GM21619 (cell line): ENCODE results near the gene ZNF460.

Source experiments
- ATAC-seq: cut with Tn5 transposase; IDR thresholded peaks from one replicate; pipeline ENCODE4 v1.9.1; 2021; ENCODE audit not compliant: unreplicated experiment

The ZNF460 gene

DNA sequence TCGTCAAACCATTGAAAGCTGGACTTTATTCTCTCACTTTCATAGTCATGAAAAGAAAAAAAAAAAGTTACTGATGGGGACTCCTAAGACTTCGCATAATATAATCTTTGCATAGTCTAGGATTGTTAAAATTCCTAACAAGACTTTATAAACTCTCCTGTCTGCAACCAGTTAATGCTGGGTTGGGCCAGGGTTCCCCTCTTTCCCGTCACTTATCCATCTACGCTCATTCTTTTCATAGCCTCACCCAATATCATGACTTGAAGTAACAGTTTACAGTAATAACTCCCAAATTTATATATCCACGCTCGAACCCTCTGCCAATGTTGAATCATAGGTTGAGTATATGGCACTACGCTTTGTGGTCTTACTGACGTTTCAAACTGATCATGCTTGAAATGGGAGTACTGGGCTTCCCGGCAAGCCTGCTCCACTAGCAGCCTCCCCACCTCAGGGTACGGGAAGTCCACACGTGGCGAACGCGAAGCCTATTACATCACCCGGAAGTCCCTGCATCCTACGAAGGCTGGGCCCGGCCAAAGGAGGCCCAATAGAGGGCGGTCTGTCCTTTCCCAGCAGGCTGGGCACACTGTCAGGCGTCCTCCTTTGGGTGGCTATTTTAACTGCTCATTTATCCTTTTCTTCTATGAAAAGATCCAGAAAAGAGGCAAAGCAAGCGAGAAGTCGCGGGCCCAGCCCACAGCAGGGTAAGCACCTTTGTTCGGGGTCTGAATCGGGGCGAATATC is 694 bp upstream of the ZNF460 start:
- ATAC-seq, result peak; percentile 67

GRCh38 chr19:57280962-57281400 is 696 bp downstream of the ZNF460 start:
- no peak for ATAC-seq

GRCh38 chr19:57282011-57282643 is 1.8 kb downstream of the ZNF460 start:
- no peak for ATAC-seq

- ATAC-seq, result no peak
Observed at GRCh38 chr19:57288373-57288772, 8.1 kb downstream of the ZNF460 start.

GRCh38 chr19:57290970-57291369 is 10.7 kb downstream of the ZNF460 start:
- ATAC-seq, result no peak

GRCh38 chr19:57292547-57292946 is 12.3 kb downstream of the ZNF460 start:
- ATAC-seq, result no peak

DNA sequence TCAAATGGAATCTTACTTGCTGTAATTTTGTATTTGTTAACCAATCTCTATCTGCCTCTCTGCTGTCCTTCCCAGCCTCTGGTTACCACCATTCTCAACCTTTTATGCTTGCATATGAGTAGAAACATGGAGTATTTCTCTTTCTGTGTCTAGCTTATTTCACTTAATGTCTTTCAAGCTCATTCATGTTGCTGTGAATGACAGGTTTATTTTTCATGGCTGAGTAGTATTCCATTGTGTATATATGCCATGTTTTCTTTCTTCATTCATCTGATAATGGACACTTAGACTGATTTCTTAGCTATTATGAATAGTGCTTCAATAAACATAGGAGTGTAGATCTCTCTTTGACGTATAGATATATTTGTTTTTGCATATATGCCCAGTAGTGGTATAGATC is 13.4 kb downstream of the ZNF460 start:
- ATAC-seq, result no peak

DNA sequence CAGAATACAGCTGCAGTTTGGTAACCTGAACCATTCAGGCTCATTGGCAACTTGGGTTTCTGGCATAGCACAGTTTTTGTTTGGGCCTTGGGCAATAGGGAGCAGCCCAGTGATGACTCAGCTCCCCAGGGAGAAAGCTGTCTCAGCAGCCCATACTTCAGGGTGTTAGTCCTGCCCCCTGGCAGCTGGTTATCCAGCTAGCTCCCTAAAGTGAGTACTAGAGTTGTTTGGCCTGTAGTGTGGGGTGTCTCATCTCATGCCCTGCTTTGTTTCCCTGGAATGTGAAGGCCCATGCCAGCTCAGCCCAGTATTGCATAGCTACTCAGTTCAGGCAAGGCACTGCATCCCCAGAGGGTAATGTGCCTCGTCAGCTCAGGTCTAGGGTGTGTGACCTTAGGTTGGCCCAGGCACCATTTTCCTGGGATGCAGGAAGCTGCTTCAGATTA is 21.8 kb downstream of the ZNF460 start:
- ATAC-seq, result no peak

GRCh38 chr19:57302727-57303401 is 22.6 kb downstream of the ZNF460 start:
- ATAC-seq, result no peak

DNA sequence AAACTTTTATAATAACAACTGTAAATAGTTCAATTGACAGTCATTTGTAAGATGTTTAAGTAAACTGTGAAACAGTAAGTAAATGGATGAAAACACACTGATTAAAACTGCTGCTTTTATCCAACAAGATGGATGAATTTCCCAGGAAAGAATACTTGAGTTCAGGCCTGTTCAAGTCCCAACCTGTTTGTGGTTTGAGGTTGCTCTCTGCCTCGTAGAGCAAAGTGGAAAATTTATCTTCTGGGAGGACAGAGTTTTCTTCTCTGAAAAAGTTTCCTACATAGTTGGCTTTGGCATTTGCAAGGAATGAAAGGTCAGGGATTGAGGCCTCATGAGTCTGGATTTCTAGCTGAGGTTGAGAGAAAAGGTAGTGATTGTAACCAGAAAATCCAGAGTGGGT is 24.8 kb downstream of the ZNF460 start:
- no peak for ATAC-seq

DNA sequence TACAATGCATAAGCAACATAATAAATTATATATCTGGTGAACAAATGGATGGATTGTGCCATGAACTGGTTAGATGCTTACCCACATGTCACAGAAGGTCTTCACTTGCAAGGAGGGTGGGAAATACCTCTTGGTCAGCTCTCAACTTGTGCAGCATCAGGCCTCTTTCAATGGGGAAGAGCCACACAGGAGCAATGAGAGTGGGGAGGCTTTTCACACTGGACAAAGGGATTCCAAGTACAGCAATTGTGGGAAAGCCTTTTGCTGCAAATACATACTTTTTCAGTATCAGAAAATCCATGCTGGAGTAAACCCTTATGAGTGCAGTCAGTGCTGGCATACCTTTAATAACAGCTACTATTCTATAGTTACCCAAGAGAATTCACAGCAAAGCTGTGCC is 28.2 kb downstream of the ZNF460 start:
- no peak for ATAC-seq

DNA sequence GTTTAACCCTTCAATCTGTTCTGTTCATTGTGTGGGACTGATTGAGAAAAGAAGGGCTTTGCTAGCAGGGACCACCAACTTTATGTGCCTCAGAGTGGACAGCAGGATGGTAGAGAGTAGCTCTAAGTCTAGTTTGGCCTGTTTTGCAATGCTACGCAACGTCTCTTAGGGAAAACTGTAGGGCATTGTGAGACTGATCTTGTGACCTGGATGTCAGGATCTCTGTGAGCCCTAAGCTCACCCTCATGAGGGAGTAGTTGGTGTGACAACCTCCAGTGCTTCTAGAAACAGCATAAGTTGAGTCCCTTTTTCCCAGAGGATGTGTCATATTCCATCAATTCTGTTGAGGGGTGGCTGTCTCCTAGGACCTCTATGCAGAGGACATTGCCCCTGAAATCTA is 30.5 kb downstream of the ZNF460 start:
- no peak for ATAC-seq

DNA sequence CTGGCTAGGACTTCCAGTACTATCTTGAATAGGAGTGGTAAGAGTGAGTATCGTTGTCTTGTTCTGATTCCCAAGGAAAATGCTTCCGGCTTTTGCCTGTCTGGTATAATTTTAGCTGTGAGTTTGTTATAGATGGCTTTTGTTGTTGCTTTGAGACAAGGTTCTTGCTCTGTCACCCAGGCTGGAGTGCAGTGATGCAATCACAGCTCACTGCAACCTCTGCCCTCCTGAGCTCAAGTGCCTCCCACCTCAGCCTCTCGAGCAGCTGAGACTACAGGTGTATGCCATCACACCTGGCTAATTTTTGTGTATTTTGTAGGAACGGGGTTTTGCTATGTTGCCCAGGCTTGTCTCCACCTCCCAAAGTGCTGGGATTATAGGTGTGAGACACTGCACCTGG is 33.9 kb downstream of the ZNF460 start:
- no peak for ATAC-seq

DNA sequence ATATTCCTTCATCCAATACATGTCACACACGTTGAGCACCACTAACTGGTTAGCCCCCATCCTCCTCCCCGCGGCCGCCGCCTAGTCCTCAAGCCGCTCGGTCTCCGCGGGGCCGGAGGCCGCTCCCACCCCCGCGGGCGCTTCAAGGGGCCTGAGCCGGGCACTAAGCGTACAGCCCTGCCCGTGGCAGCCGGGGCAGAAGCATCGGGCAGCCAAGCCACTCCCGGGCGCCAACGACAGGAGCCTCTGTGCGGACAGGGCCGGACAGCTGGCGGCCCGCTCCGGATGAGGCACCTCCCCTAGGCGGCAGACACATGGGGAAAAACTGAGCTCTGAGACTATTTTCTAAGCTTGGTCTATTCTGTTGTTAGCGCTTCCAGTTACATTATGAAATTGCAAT is 37.2 kb downstream of the ZNF460 start:
- ATAC-seq, result no peak

DNA sequence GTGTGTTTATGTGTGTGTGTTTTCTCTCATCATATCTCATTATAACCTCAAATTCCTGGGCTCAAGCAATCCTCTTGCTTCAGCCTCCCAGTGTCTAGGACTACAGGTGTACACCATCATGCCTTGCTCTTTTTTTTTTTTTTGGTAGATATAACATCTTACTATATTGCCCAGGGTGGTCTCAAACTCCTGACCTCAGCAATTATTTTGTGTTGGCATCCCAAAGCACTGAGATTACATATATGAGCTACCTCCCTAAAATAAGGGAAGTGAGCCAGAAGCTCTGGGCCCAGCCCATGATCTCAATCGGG is 39.5 kb downstream of the ZNF460 start:
- peak; percentile 22 for ATAC-seq

- peak; percentile 91 for ATAC-seq
Observed at GRCh38 chr19:57320180-57321084, 40.1 kb downstream of the ZNF460 start, which contains the start of gene ZNF543. Gene ZNF543, plus strand, starts transcription at chr19:57320472. Its CDS starts 382 bp downstream, at chr19:57320854.

DNA sequence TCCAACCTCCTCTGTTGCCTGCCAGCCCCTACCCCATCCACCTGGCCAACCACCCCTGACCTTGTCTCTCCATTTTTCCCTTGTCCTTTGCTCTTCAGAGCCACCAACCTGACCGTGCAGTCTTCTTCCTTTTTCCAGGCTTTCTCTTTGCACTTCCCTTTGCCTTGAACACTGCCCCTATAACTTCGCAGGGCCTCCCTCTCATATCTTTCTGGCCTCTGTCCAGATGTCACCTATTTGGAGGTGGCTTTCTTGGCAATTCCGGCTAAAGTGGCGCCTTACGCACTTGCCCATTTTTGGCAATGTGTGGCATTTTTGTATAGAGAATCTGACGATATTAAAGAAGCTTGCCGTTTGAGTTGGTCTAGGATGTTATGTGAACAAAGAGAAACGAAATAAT is 40.8 kb downstream of the ZNF460 start:
- no peak for ATAC-seq

DNA sequence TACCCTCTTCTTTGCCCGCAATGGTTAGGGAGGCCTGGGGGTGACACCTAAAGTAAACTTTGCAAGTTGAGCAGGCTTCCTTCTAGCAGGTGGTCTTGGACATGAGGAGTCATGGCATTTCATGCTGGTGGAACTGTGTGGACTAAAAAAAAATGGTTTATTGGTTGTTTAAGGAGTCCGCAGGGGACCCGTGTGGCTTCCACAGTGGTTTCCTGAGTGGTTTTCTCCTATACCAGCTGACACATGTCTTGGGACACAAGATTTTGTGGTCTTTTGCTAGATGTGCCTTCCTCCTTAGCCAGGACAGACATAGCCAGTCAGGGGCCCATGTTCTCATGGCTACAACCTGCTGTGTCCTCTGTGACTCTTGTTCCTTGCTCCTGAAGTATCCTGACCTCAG is 41.5 kb downstream of the ZNF460 start:
- no peak for ATAC-seq

GRCh38 chr19:57324992-57325391 is 44.7 kb downstream of the ZNF460 start:
- ATAC-seq, result no peak

DNA sequence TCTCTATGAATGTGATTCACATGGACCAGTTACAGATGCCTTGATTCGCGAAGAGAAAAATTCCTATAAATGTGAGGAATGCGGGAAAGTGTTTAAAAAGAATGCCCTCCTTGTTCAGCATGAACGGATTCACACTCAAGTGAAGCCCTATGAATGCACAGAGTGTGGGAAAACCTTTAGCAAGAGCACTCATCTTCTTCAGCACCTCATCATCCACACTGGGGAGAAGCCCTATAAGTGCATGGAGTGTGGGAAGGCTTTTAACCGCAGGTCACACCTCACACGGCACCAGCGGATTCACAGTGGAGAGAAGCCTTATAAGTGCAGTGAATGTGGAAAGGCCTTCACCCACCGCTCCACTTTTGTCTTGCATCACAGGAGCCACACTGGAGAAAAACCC is 47.7 kb downstream of the ZNF460 start:
- ATAC-seq, result no peak

- ATAC-seq, result no peak
Observed at GRCh38 chr19:57334191-57334590, 53.9 kb downstream of the ZNF460 start.
